Stomach (tissue), 4 donors: ENCODE data around the gene COBL.

Experiments
- CTCF ChIP-seq, 7 experiments: fragments of 450-650 bp in 4 of 7; fragments of 200-600 bp in 3 of 7; sonication (generic) in 3 of 7; IDR thresholded peaks; one replicate each; pipeline ENCODE4 v1.5.1; 2016 to 2019; ENCODE audit warnings: antibody characterized with exemption in 7 of 7, control low read depth in 2 of 7, mild to moderate bottlenecking in 1 of 7
- EP300 ChIP-seq: sonication (generic); formaldehyde crosslinking; IDR thresholded peaks from one replicate; pipeline ENCODE4 v1.6.1; 2017; ENCODE audit warnings: antibody characterized with exemption
- POLR2A ChIP-seq, 4 donors: fragments of 450-650 bp; IDR thresholded peaks; one replicate each; pipeline ENCODE4 v1.6.1; 2016; ENCODE audit warnings: antibody characterized with exemption in 4 of 4, control low read depth in 2 of 4, mild to moderate bottlenecking in 1 of 4, moderate library complexity in 1 of 4
- POLR2AphosphoS5 ChIP-seq, 3 donors: sonication (generic); formaldehyde crosslinking; IDR thresholded peaks; one replicate each; pipeline ENCODE4 v1.6.1; 2016; ENCODE audit warnings: antibody characterized with exemption in 3 of 3

- no peak for TF ChIP-seq CTCF (IDR thresholded peaks at IDR 0.05)
- no peak for TF ChIP-seq POLR2AphosphoS5 (IDR thresholded peaks at IDR 0.05)
- TF ChIP-seq POLR2A (IDR thresholded peaks at IDR 0.05) = no peak
- no peak for TF ChIP-seq EP300
Observed at GRCh38 chr7:51006483-51007235, 309.9 kb downstream of the COBL start.
